GM18951 (cell line): ENCODE data around the gene COL4A3.

ENCODE experiments used
- POLR2A ChIP-seq: IDR thresholded peaks from 4 replicates; pipeline ENCODE4 v1.6.1; 2011; ENCODE audit warnings: mild to moderate bottlenecking; ENCODE audit not compliant: insufficient read length, insufficient read depth; ENCODE audit errors: extremely low read depth
- in situ Hi-C: fragments of 300-500 bp; cut with MboI; formaldehyde crosslinking; loops from one replicate; pipeline ENCODE4 v1.12.0; 2022; ENCODE audit warnings: low sequenced_read_pairs, mixed read lengths, inconsistent platforms; ENCODE audit not compliant: unreplicated experiment

Gene COL4A3

GRCh38 chr2:227360351-227360750, 195.9 kb downstream of the COL4A3 start:
- TF ChIP-seq POLR2A: no peak
- in situ Hi-C loops: no loop called here

- TF ChIP-seq POLR2A: no peak
- in situ Hi-C loops: no loop called here
Measured at GRCh38 chr2:227363756-227364155, 199.3 kb downstream of the COL4A3 start.
